Fibroblast of the aortic adventitia (primary cell): ENCODE results near the gene LRFN2. TPM values are rescaled to one million over a fixed set of nuclear protein-coding genes. Genes with fewer than 3 reads are reported as not detected.

Experiments used
- DNase-seq: peaks from one replicate; pipeline ENCODE4 v3.0.0-alpha.2; 2010; ENCODE audit warnings: low read depth
- H3K4me3 ChIP-seq: 2 replicates; pipeline ENCODE4 v1.5.1; 2011; ENCODE audit warnings: low read depth, mild to moderate bottlenecking, control low read depth, low read length, moderate library complexity
- CTCF ChIP-seq: IDR thresholded peaks from 2 replicates; pipeline ENCODE4 v1.5.1; 2011; ENCODE audit warnings: mild to moderate bottlenecking, low read length, control low read depth, inconsistent platforms; ENCODE audit not compliant: insufficient read depth
- small RNA-seq: library from RNA; depleted of rRNA; stranded (forward); fragments of <200 nt; gene quantifications from one replicate; pipeline ENCODE3, GENCODE V24; 2012
- total RNA-seq: library from RNA; depleted of rRNA; stranded (reverse); fragments of >200 nt; gene quantifications from 2 replicates; pipeline ENCODE4 v1.2.3, GENCODE V29; 2012; ENCODE audit warnings: low replicate concordance

The LRFN2 gene
- total RNA-seq, 1 donor: not detected

DNA sequence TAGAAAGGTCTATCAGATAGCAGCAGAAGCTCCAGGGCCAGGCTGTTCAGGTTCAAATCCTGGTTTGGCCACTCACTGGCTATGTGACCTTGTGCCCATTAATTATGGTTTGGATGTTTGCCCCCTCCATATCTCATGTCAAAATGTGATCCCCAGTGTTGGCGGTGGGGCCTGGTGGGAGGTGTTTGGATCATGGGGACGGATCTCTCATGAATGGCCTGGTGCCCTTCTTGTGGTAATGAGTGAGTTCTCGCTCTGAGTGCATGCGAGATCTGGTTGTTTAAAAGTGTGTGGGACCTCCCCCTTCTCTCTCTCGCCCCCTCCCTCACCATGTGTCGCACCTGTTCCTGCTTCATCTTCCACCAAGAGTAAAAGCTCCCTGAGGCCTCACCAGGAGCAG is 240.9 kb downstream of the LRFN2 start:
- no peak for TF ChIP-seq CTCF
- no peak for DNase-seq
- H3K4me3 ChIP-seq: no peak overlapping the region

GRCh38 chr6:40344566-40345167 is 242.5 kb downstream of the LRFN2 start:
- no peak overlapping the region for H3K4me3 ChIP-seq
- TF ChIP-seq CTCF: no peak
- no peak for DNase-seq

DNA sequence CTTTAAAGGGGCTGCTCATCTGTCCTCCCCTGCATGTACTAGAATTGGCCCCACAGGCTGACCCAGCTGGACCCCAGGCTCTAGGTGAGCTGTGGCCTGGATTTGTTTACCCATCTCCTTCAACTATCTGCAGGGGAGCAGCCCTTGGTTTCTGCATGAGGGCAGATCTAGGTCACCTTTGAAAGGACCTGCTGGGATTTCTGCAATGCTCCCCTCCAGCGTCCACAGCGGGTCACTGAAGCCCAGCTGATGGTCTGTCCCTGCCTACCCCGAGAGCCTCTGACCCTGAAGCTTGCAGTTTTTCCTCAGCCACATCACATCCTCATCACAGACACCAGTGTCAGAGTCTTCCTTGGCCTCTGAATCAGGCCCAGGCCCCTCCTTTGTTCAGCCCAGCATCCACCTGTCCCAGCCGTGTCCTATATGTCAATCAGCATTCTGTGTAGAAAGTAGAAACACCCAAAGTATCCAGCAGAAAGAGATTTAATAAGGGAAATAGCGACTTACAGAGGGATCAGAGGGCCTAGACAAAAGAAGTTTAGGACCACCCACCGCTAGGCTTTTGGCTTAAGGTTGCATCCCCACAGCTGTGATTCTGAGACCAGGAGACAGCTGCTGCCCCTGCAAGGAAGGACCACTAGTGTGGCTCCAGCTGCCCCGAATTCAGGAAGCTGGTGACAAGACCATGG is 243.1 kb downstream of the LRFN2 start:
- H3K4me3 ChIP-seq: no peak overlapping the region
- DNase-seq: no peak
- no peak for TF ChIP-seq CTCF

GRCh38 chr6:40343318-40343876 is 243.8 kb downstream of the LRFN2 start:
- DNase-seq: no peak
- no peak for TF ChIP-seq CTCF
- no peak overlapping the region for H3K4me3 ChIP-seq

- DNase-seq: no peak
- TF ChIP-seq CTCF: no peak
- no peak overlapping the region for H3K4me3 ChIP-seq
Observed at GRCh38 chr6:40342723-40343122, 244.4 kb downstream of the LRFN2 start.

DNA sequence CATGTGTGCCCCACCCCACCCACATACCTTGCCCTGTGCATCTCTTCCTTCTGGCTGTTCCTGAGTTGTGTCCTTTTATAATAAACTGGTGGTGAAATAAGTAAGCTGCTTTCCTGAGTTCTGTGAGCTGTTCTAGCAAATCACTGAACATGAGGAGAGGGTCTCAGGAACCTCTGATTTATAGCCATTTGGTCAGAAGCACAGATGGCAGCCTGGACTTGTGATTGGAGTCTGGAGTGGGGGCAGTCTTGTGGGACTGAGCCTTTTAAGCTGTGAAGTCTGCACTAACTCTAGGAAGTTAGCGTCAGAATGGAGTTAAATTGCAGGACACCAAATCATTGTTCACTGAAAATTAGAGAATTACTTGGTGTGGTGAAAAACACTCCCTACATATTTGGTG is 245.4 kb downstream of the LRFN2 start:
- DNase-seq: no peak
- TF ChIP-seq CTCF: no peak

More for the DNA sequence above, 245.4 kb downstream of the LRFN2 start:
- no peak overlapping the region for H3K4me3 ChIP-seq

Small RNA genes within 50 kb of the gene (small RNA-seq; reads per million reads assigned to genes)
- gene RNU6-250P: not detected
